ENCODE measurements around the gene MTUS2. TPM values are rescaled to one million over a fixed set of nuclear protein-coding genes. Genes with fewer than 3 reads are reported as not detected.
"Not testable (repeated sequence)": the region's sequence is repeated elsewhere in the genome, so short reads cannot be mapped to it uniquely, and the experiment has no call there.

The MTUS2 gene
- total RNA-seq, 1 donor = 0.36 TPM

DNA sequence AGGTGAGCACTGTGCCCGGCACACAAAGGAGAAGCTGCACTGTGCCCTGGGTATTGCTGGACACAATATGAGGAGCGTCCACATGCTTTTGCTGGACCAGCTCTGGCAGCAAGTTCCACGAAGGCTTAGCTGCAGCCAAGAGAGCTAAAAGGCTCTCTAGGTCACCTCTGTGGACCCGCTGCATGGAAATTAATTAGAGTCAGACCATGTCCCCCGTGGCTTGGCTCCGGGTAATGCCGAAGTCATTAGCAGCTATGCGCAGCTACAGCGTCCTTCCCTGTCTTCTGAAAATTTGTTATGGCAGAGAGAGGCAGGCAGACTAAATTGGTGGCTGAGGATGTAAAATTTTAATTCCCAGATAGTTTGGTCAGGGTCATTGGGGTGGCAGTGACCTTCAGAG, 503.8 kb downstream of the MTUS2 start:
- no peak for DNase-seq (ENCODE audit: low read depth)
- H3K4me3 ChIP-seq (ENCODE audit: low read depth, low read length) = no peak overlapping the region
- TF ChIP-seq, protein P1, sequence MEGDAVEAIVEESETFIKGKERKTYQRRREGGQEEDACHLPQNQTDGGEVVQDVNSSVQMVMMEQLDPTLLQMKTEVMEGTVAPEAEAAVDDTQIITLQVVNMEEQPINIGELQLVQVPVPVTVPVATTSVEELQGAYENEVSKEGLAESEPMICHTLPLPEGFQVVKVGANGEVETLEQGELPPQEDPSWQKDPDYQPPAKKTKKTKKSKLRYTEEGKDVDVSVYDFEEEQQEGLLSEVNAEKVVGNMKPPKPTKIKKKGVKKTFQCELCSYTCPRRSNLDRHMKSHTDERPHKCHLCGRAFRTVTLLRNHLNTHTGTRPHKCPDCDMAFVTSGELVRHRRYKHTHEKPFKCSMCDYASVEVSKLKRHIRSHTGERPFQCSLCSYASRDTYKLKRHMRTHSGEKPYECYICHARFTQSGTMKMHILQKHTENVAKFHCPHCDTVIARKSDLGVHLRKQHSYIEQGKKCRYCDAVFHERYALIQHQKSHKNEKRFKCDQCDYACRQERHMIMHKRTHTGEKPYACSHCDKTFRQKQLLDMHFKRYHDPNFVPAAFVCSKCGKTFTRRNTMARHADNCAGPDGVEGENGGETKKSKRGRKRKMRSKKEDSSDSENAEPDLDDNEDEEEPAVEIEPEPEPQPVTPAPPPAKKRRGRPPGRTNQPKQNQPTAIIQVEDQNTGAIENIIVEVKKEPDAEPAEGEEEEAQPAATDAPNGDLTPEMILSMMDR (IDR thresholded peaks at IDR 0.05; ENCODE audit: insufficient read depth, low read length) = no peak

- DNase-seq (ENCODE audit: low read depth) = no peak
- H3K4me3 ChIP-seq (ENCODE audit: low read depth, low read length) = no peak overlapping the region
- TF ChIP-seq, protein P1 (IDR thresholded peaks at IDR 0.05; ENCODE audit: insufficient read depth, low read length) = no peak
Observed at GRCh38 chr13:29324601-29325000, 504.5 kb downstream of the MTUS2 start.

GRCh38 chr13:29328501-29328900, 508.4 kb downstream of the MTUS2 start:
- no peak for DNase-seq (ENCODE audit: low read depth)
- H3K4me3 ChIP-seq (ENCODE audit: low read depth, low read length) = no peak overlapping the region
- TF ChIP-seq, protein P1 (IDR thresholded peaks at IDR 0.05; ENCODE audit: insufficient read depth, low read length) = no peak

DNA sequence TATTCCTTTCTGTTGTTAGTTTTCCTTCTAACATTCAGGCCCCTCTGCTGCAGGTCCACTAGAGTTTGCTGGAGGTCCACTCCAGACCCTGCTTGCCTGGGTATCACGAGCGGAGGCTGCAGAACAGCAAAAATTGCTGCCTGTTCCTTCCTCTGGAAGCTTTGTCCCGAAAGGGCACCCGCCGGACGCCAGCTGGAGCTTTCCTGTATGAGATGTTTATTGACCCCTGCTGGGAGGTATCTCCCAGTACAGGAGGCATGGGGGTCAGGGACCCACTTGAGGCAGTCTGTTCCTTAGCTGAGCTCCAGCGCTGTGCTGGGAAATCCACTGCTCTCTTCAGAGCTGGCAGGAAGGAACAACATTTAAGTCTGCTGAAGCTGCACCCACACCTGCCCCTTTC, 516.2 kb downstream of the MTUS2 start:
- TF ChIP-seq, protein P1 (IDR thresholded peaks at IDR 0.05; ENCODE audit: insufficient read depth, low read length) = no peak
- H3K4me3 ChIP-seq (ENCODE audit: low read depth, low read length) = no peak overlapping the region
- DNase-seq (ENCODE audit: low read depth) = no peak

GRCh38 chr13:29339386-29340272, 519.5 kb downstream of the MTUS2 start:
- no peak overlapping the region for H3K4me3 ChIP-seq (ENCODE audit: low read depth, low read length)
- TF ChIP-seq, protein P1 (IDR thresholded peaks at IDR 0.05; ENCODE audit: insufficient read depth, low read length) = no peak
- no peak for DNase-seq (ENCODE audit: low read depth)

DNA sequence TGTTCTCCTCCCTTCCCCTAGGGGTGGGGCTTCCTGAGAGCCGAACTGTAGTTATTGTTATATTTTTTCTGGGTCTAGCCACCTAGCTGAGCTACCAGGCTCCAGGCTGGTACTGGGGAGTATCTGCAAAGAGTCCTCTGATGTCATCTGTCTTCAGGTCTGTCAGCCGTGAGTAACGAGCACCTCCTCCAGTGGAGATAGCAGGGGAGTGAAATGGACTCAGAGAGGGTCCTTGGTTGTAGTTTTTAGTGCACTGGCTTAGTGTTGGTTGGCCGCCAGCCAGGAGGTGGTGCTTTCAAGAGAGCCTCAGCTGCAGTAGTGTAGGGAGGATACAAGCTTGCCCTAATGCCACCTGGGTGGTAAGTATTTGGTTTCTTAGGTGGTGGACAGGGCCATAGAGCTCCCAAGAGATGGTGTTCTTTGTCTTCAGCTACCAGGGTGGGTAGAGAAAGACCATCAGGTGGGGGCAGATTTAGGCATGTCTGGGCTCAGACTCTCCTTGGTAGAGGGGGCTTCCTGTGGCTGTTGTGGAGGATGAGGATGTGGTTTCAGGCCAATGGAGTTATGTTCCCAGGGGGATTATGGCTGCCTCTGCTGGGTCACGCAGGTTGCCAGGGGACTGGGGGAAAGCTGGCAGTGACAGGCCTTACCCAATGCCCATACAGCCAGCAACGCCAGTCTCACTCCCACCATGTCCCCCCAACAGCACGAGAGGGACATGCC, 525.9 kb downstream of the MTUS2 start:
- DNase-seq (ENCODE audit: low read depth); H3K4me3 ChIP-seq (ENCODE audit: low read depth, low read length): not testable (repeated sequence)

- TF ChIP-seq, protein P1 (IDR thresholded peaks at IDR 0.05; ENCODE audit: insufficient read depth, low read length) = no peak
- no peak for DNase-seq (ENCODE audit: low read depth)
- no peak overlapping the region for H3K4me3 ChIP-seq (ENCODE audit: low read depth, low read length)
Observed at GRCh38 chr13:29355029-29355428, 534.9 kb downstream of the MTUS2 start.

Measured in fibroblast of the aortic adventitia (primary cell).